Fibroblast of lung (primary cell): ENCODE data around the gene HLF. TPM values are rescaled to one million over a fixed set of nuclear protein-coding genes. Genes with fewer than 3 reads are reported as not detected.

Source experiments
- DNase-seq, 2 donors: peaks; one replicate each; pipeline versions ENCODE4 v3.0.0 to v3.0.0-alpha.2; 2010; ENCODE audit warnings: low read depth in 2 of 2
- H2AFZ ChIP-seq: 2 replicates; pipeline ENCODE4 v1.5.1; 2012; ENCODE audit warnings: low read length, control low read depth, inconsistent platforms
- H3K27ac ChIP-seq: 2 replicates; pipeline ENCODE4 v1.5.1; 2011; ENCODE audit warnings: low read length, control low read depth; ENCODE audit not compliant: insufficient read depth
- H3K27me3 ChIP-seq: 2 replicates; pipeline ENCODE4 v1.5.1; 2011; ENCODE audit warnings: mild to moderate bottlenecking, low read length; ENCODE audit not compliant: control insufficient read depth, insufficient read depth
- H3K36me3 ChIP-seq: 2 replicates; pipeline ENCODE4 v1.5.1; 2011; ENCODE audit warnings: low read length; ENCODE audit not compliant: control insufficient read depth, insufficient read depth
- H3K4me1 ChIP-seq: 2 replicates; pipeline ENCODE4 v1.5.1; 2011; ENCODE audit warnings: low read length; ENCODE audit not compliant: control insufficient read depth, insufficient read depth; ENCODE audit errors: extremely low read depth
- H3K4me2 ChIP-seq: 2 replicates; pipeline ENCODE4 v1.5.1; 2011; ENCODE audit warnings: low read length, control low read depth; ENCODE audit not compliant: insufficient read depth; ENCODE audit errors: extremely low read depth
- H3K4me3 ChIP-seq, 4 experiments: fragments of 200-600 bp in 1 of 4; sonication (generic) in 1 of 4; replicated peaks in 1 of 4; 2 replicates each; pipeline ENCODE4 v1.5.1; 2011 to 2016; ENCODE audit warnings: low read length in 4 of 4, low read depth in 3 of 4, mild to moderate bottlenecking in 3 of 4, control low read depth in 2 of 4, inconsistent platforms in 1 of 4, mixed read lengths in 1 of 4; ENCODE audit not compliant: insufficient read depth in 1 of 4; ENCODE audit errors: control extremely low read depth in 1 of 4
- H3K79me2 ChIP-seq: 2 replicates; pipeline ENCODE4 v1.5.1; 2012; ENCODE audit warnings: mild to moderate bottlenecking, low read length, inconsistent platforms; ENCODE audit not compliant: control insufficient read depth, insufficient read depth
- H3K9ac ChIP-seq: 2 replicates; pipeline ENCODE4 v1.5.1; 2011; ENCODE audit warnings: mild to moderate bottlenecking, low read length, control low read depth; ENCODE audit not compliant: insufficient read depth
- H3K9me3 ChIP-seq: 2 replicates; pipeline ENCODE4 v1.5.1; 2012; ENCODE audit warnings: low read depth, low read length; ENCODE audit not compliant: control insufficient read depth, insufficient read depth
- H4K20me1 ChIP-seq: 2 replicates; pipeline ENCODE4 v1.5.1; 2011; ENCODE audit warnings: low read length; ENCODE audit not compliant: control insufficient read depth, insufficient read depth; ENCODE audit errors: extremely low read depth
- CTCF ChIP-seq, 2 donors: IDR thresholded peaks in 1 of 2; conservative IDR thresholded peaks in 1 of 2; 1 replicate in 1 of 2; 2 replicates in 1 of 2; pipeline ENCODE4 v1.5.1; 2011 to 2012; ENCODE audit warnings: low read length in 2 of 2, control low read depth in 1 of 2, inconsistent platforms in 1 of 2, low read depth in 1 of 2, mild to moderate bottlenecking in 1 of 2
- EZH2 ChIP-seq: IDR thresholded peaks from 2 replicates; pipeline ENCODE4 v1.5.1; 2012; ENCODE audit warnings: low read length, control low read depth, mild to moderate bottlenecking; ENCODE audit errors: missing control alignments
- polyA plus RNA-seq, 2 donors: library from polyadenylated mRNA; depleted of rRNA in 1 of 2; stranded (reverse) in 1 of 2; unstranded in 1 of 2; fragments of >200 nt; gene quantifications; 2 replicates each; pipeline ENCODE4 v1.2.1, GENCODE V29; 2011 to 2012; ENCODE audit warnings: missing spikeins in 1 of 2
- total RNA-seq: library from RNA; depleted of rRNA; stranded (reverse); fragments of >200 nt; gene quantifications from 2 replicates; pipeline ENCODE4 v1.2.1, GENCODE V29; 2014

The HLF gene
- total and polyA plus RNA-seq, 2 donors (not counting 1 experiment from before 2014, with no cell fraction given), result 0.17 to 0.69 TPM

GRCh38 chr17:55342800-55343585 is 78.2 kb downstream of the HLF start:
- Histone ChIP-seq H3K79me2 (no peaks in the 10 kb centered on the region), H3K4me1 (no peaks in the 10 kb centered on the region), H3K27me3 (no peaks in the 10 kb centered on the region), H3K4me3 (no peak overlapping the region), H3K9ac (no peak overlapping the region), H3K4me2 (no peak overlapping the region), H3K27ac (no peak overlapping the region), H3K9me3 (no peaks in the 10 kb centered on the region), H4K20me1 (peaks cover 2% of the 10 kb centered on the region), H3K36me3 (no peaks in the 10 kb centered on the region), H2AFZ (no peak overlapping the region)
- DNase-seq, result no peak
- TF ChIP-seq EZH2, result no peak
- no peak for TF ChIP-seq CTCF (conservative IDR thresholded peaks at IDR 0.05 in 1 of 2, IDR thresholded peaks at IDR 0.05 in 1 of 2; ENCODE audit: low read depth in 1 of 2, low read length in 2 of 2)

GRCh38 chr17:55343900-55344513 is 79.2 kb downstream of the HLF start:
- Histone ChIP-seq H3K27me3 (no peaks in the 10 kb centered on the region), H3K4me1 (no peaks in the 10 kb centered on the region), H3K79me2 (no peaks in the 10 kb centered on the region), H3K9me3 (no peaks in the 10 kb centered on the region), H2AFZ (no peak overlapping the region), H3K36me3 (no peaks in the 10 kb centered on the region), H4K20me1 (peaks cover 2% of the 10 kb centered on the region), H3K27ac (no peak overlapping the region), H3K4me2 (no peak overlapping the region), H3K9ac (no peak overlapping the region), H3K4me3 (no peak overlapping the region)
- no peak for TF ChIP-seq CTCF (conservative IDR thresholded peaks at IDR 0.05 in 1 of 2, IDR thresholded peaks at IDR 0.05 in 1 of 2; ENCODE audit: low read depth in 1 of 2, low read length in 2 of 2)
- TF ChIP-seq EZH2, result no peak
- DNase-seq, result no peak

- TF ChIP-seq EZH2, result no peak
- Histone ChIP-seq H3K36me3 (no peaks in the 10 kb centered on the region), H3K4me2 (no peak overlapping the region), H3K4me1 (no peaks in the 10 kb centered on the region), H3K4me3 (no peak overlapping the region), H4K20me1 (peaks cover 2% of the 10 kb centered on the region), H3K79me2 (no peaks in the 10 kb centered on the region), H3K27me3 (no peaks in the 10 kb centered on the region), H3K27ac (no peak overlapping the region), H3K9ac (no peak overlapping the region), H2AFZ (no peak overlapping the region), H3K9me3 (no peaks in the 10 kb centered on the region)
- no peak for DNase-seq
These were observed 79.8 kb downstream of the HLF start for GRCh38 chr17:55344514-55344997.
